Activated gamma-delta T cell (primary cell): Measurements from ENCODE around the gene LRRC8C.
"Not testable (repeated sequence)": the region's sequence is repeated elsewhere in the genome, so short reads cannot be mapped to it uniquely, and the experiment has no call there.

Source experiments
- DNase-seq: peaks from one replicate; lab custom pipeline; 2025; lab: John Stamatoyannopoulos, UW

Gene LRRC8C

DNA sequence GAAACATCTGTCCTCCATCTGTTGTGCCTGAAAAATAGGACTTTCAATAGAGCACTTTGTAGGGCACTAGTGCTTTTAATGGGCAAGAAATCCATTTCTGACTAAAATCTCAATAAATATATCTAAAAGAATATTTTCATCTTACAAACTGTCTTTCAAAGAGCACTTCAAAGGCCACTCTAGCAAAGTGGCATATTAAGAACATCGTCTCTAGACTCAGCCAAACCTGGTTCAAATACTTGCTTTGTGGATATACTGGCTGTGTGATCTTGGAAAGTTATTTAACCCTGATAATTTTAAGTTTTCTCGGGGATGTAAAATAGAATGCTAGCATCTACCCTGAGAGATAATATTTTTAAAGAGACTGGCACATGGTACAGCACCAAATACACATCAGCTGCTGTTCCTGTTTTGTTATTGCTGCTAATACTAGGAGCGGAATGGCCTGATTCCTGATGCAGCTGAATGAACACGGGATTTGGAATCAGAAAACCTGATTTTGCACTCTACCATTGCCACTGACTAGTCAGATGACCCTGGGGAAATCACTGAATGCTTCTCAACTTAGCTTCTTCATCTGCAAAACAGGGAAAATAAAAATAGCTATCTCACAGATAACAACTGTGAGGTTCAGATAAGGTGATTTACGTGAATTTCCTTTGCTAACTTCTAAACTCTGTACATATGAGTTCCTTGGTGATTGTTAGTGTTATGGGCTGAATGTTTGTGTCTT, 25.2 kb upstream of the LRRC8C start:
- no peak for DNase-seq

DNA sequence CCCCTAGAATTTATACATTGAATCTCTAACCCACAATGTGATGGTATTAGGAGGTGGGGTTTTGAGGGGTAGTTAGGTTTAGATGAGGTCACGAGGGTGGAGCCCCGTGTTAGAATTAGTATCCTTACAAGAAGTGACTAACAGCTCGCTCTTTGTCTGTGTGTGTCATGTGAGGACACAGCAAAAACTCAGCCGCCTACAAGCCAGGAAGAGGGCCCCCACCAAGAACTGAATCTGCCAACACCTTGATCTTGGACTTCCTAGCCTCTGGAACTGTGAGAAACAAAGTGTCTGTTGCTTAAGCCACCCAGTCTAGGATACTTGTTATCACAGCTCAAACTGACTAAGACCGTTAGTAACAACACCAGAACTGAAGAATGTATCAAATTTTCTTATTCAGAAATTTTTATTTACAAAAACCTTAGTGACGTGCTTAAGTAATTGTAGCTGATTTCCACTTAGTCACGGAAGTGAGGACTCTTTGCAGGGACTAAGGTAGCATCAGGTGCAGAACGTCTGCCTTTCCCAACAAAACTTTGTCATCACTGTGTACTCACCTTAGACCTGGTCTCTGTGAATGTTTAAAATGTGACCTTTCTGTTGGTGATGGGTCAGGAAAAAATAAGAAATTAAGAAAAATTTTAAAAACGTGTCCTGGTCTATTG, 24.5 kb upstream of the LRRC8C start:
- DNase-seq: no peak

GRCh38 chr1:89608984-89609725, 23.8 kb upstream of the LRRC8C start:
- DNase-seq: peak; percentile 20

- no peak for DNase-seq
These were observed 23.0 kb upstream of the LRRC8C start for GRCh38 chr1:89609781-89610456.

DNA sequence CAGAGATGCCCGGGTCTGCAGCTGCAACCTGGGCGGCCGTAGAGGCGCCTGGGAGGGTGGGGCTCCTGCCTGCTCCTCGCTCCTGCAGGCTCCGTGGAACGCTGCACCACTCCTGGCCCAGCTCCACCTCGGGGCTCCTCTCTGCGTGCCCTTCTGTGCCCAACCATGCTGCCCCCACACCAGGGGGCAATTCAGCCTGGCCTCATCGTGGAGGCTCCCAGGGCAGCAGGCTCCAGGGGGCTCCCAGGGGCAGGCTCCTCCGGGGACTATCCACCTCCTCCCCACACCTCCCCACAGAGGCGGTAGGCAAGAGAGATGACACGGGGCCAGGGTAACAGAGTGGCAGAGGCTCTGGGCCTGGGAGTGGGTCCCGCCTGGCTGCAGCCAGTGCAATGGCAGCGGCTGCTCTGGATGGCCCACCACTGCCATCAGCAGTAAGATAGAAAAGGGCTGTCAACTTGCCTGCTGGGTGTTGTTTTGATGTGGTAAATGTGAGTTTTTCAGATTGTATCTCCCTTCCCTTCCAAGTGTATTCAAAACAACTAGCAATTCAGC, 22.4 kb upstream of the LRRC8C start:
- peak; percentile 26 for DNase-seq

DNA sequence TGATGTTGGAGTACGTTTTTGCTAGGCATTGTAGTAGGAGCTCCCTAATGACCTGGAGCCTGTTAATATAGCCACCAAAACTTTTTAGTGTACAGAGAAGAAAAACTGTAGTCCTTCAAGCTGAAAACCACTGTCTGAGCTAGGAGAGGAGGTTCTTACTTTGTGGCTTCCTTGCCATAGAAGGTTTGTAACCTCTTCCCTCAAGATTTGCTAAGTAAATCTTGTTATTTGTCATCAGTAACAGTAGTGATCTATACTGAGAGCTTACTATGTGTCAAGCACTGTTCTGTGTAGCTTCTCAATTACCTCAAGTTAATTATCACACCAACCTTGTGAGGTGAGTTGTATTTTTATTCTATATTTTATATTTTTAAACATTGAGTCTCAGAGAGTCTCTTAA, 21.2 kb upstream of the LRRC8C start:
- no peak for DNase-seq

GRCh38 chr1:89613928-89614327, 19.0 kb upstream of the LRRC8C start:
- DNase-seq: no peak

GRCh38 chr1:89615676-89616598, 17.0 kb upstream of the LRRC8C start:
- DNase-seq: no peak

- DNase-seq: no peak
These were observed 15.9 kb upstream of the LRRC8C start for GRCh38 chr1:89616844-89617627.

DNA sequence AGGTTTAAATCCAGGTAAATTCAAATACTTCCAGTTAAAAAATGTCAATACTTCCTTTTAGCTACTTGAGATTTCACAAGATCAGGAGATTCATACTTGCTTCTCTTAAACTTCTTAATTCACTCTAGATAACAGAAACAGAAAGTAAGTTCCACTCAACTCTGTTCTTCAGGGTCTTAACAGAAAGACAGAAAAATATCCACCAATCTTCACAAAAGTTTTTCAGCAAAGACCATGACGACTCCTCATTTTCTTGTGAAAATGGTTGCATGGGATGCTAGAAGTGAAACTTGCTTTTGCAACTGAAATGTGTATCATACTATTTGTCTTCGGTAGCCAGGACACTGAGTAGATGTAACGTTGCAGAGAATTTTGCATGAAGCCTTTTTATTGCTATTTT, 12.3 kb upstream of the LRRC8C start:
- DNase-seq: no peak

GRCh38 chr1:89622895-89623294, 10.0 kb upstream of the LRRC8C start:
- DNase-seq: no peak

- DNase-seq: no peak
These were observed 8.6 kb upstream of the LRRC8C start for GRCh38 chr1:89624314-89624713.

DNA sequence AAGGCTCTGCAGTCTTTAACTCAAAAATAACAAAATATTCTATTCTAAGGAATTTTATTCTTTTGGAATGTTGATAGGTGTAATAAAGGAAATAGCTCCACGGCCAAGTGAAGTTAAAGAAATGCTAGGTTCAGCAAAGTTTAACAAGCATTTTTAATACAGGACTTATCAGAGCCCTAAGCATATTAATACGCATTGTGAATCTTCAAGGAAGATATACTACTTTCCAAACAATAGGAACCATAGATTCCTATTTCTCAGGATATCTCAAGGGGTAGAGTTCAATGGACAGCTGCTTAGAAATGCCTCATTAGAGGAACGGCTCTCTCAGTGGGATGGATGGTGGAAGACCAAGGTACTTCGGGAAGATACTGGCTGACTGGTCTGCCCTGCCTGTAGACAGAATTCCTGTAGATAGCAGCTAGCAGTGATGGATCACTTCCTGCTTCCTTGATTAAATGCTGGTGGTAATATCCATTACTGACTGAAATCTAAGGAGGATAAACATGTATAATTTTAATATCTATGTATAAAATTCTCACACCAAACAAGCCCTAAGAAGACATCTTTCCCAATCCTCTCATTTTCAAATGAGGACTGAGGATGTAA, 8.1 kb upstream of the LRRC8C start:
- DNase-seq: no peak

GRCh38 chr1:89627596-89627962, 5.3 kb upstream of the LRRC8C start:
- no peak for DNase-seq

DNA sequence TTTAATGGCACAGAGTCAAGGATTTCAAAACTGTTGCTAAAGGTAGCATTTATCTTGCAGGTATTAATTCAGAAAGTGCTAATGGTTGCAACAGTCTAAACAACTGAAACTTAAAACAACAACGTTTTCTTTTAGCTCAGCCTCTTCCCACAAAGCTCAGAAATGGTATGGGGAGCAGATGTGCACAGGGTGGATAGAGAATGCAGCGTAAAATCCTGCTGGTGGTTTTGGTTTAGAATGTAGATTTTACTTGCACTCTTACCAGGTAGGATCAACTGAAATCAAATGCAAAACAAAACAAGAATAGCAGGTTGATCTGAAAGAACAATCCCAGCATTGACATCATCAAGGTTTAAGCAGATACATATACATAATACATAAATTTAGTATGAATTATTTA, 3.8 kb upstream of the LRRC8C start:
- DNase-seq: no peak

DNA sequence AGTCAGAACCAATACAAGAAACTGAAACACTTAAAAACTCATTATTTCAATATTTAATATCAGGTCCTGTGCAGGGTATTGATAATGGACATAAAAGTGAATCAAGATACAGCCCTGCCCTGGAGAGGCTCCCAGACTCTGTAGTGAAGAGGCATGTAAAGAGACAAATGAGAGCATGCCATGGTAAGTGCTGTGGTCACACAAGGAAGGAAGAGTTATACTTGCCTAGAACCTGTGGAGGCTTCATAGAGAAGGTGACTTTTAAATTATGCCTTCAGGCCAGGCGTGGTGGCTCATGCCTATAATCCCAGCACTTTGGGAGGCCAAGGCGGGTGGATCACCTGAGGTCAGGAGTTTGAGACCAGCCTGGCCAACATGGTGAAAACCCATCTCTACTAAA, 3.3 kb upstream of the LRRC8C start:
- DNase-seq: not testable (repeated sequence)

GRCh38 chr1:89630048-89630447, 2.9 kb upstream of the LRRC8C start:
- DNase-seq: no peak

GRCh38 chr1:89631816-89632656, 884 bp upstream of the LRRC8C start:
- no peak for DNase-seq

- peak; percentile 62 for DNase-seq
These were observed 404 bp downstream of the LRRC8C start for GRCh38 chr1:89633248-89633799.
